Sigmoid colon (tissue), 3 donors: ENCODE data around the gene FAM156B.

ENCODE experiments used
- POLR2A ChIP-seq, 2 donors: fragments of 450-650 bp; IDR thresholded peaks; one replicate each; pipeline ENCODE4 v1.6.1; 2016; ENCODE audit warnings: antibody characterized with exemption in 2 of 2, mild to moderate bottlenecking in 2 of 2, moderate library complexity in 2 of 2
- TF ChIP-seq, protein P1 (sequence below), 4 experiments: fragments of 450-650 bp in 3 of 4; fragments of 200-600 bp in 1 of 4; IDR thresholded peaks; one replicate each; pipeline ENCODE4 v1.5.1; 2016 to 2019; ENCODE audit warnings: antibody characterized with exemption in 4 of 4, mild to moderate bottlenecking in 3 of 4, moderate library complexity in 2 of 4

DNA sequence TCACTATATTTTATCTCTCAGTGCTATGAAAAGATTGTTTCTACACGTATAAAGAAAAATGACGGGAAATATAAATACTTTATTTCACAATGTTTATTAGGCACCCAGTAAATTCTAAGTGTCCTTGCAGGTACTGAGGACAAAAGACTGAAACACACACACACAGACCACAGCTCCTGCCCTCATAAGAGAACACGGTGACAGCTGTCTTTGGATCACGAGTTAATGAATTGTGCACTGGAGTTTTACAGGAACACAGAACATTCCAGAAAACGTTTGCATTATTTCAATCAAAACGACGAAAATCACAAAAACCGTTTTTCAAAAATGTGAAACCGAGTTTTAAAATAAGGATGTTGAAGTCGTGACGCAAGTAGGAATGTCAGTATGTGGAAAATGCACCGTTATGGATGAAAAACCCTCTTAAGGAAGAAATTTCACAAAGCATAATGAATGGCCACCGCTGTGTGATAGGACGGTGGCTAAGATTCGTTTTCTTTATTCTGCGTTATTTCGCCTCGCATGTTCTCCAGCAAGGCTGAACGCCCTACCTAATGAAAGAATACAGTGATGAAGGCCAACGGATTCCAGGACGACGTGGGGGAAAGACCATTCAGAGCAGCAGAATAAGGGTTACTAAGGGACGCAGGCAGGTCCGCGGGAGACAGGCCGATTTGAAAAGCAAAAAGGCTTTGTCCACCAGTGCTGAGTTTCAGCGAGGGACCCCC lies 37.0 kb downstream of the FAM156B start:
- TF ChIP-seq, protein P1, sequence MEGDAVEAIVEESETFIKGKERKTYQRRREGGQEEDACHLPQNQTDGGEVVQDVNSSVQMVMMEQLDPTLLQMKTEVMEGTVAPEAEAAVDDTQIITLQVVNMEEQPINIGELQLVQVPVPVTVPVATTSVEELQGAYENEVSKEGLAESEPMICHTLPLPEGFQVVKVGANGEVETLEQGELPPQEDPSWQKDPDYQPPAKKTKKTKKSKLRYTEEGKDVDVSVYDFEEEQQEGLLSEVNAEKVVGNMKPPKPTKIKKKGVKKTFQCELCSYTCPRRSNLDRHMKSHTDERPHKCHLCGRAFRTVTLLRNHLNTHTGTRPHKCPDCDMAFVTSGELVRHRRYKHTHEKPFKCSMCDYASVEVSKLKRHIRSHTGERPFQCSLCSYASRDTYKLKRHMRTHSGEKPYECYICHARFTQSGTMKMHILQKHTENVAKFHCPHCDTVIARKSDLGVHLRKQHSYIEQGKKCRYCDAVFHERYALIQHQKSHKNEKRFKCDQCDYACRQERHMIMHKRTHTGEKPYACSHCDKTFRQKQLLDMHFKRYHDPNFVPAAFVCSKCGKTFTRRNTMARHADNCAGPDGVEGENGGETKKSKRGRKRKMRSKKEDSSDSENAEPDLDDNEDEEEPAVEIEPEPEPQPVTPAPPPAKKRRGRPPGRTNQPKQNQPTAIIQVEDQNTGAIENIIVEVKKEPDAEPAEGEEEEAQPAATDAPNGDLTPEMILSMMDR (IDR thresholded peaks at IDR 0.05) = no peak
- no peak for TF ChIP-seq POLR2A (IDR thresholded peaks at IDR 0.05)
